ENCODE measurements around the gene CDKL4. TPM values are rescaled to one million over a fixed set of nuclear protein-coding genes. Genes with fewer than 3 reads are reported as not detected.

CDKL4 gene
- polyA plus RNA-seq, 3 donors: not detected

DNA sequence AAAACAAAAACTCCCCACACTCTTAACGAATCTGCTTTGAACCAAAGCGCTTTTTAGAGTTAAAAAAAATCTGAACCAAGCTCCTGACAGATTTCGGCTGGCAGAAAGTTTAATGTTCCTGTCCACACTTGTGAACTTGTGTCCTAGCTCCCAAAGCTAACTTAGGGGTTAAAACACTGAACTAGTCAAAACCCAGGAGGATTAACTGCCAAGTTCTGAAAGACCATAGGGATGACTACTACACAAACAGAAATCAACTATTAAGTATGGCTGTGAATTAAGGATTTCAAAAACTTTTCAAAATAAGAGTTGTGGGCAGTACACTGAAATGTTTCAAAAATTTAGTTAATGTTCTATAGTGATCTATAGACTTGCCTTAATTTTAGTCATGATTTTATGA, 26.2 kb upstream of the CDKL4 start:
- peaks cover 11 to 30% of the 10 kb centered on the region in 2 donors for H3K36me3 ChIP-seq (replicated peaks in 1 of 2; ENCODE audit: control insufficient read depth in 1 of 2, insufficient read depth in 2 of 2, low read length in 2 of 2)
- no peaks in the 10 kb centered on the region for H3K4me1 ChIP-seq (ENCODE audit: control insufficient read depth in 1 of 2, insufficient read depth in 2 of 2, low read length in 2 of 2)
- intact Hi-C loops (cut with micrococcal nuclease): no loop called here
- peaks cover 0 to 7% (median 0%) of the 10 kb centered on the region in 7 donors for H3K9me3 Mint-ChIP-seq
- no peaks in the 10 kb centered on the region for H3K79me2 ChIP-seq (ENCODE audit: insufficient read depth, low read length)
- H3K4me3 Mint-ChIP-seq: no peak overlapping the region
- no peak overlapping the region for H3K27ac Mint-ChIP-seq
- H3K27me3 ChIP-seq (ENCODE audit: control insufficient read depth in 2 of 2, insufficient read depth in 2 of 2, low read length in 2 of 2): no peaks in the 10 kb centered on the region
- no peak for DNase-seq
- no peak overlapping the region for H3K4me2 ChIP-seq (replicated peaks; ENCODE audit: extremely low read depth, low read length, poor library complexity, severe bottlenecking)
- H3K4me3 ChIP-seq (replicated peaks in 1 of 3; ENCODE audit: low read depth in 2 of 3, low read length in 3 of 3): no peak overlapping the region
- H3K36me3 Mint-ChIP-seq: peaks cover 18 to 24% of the 10 kb centered on the region in 2 donors
- no peak overlapping the region for H3K9ac ChIP-seq (ENCODE audit: insufficient read depth, low read length, poor library complexity, severe bottlenecking)
- no peaks in the 10 kb centered on the region for H4K20me1 ChIP-seq (ENCODE audit: insufficient read depth, low read length)
- no peaks in the 10 kb centered on the region for H3K9me3 ChIP-seq (replicated peaks in 1 of 2; ENCODE audit: control insufficient read depth in 1 of 2, insufficient read depth in 1 of 2, low read length in 2 of 2)
- H2AFZ ChIP-seq (ENCODE audit: insufficient read depth, low read depth, low read length, poor library complexity, severe bottlenecking): no peak overlapping the region
- peaks cover 8% of the 10 kb centered on the region for H3K4me1 Mint-ChIP-seq
- 94% methylated on average over 3 of the region's 3 CpGs for WGBS (ENCODE audit: insufficient coverage)
- no peak overlapping the region for H3K27ac ChIP-seq (ENCODE audit: low read depth in 1 of 2, low read length in 2 of 2)
- TF ChIP-seq, protein P1, sequence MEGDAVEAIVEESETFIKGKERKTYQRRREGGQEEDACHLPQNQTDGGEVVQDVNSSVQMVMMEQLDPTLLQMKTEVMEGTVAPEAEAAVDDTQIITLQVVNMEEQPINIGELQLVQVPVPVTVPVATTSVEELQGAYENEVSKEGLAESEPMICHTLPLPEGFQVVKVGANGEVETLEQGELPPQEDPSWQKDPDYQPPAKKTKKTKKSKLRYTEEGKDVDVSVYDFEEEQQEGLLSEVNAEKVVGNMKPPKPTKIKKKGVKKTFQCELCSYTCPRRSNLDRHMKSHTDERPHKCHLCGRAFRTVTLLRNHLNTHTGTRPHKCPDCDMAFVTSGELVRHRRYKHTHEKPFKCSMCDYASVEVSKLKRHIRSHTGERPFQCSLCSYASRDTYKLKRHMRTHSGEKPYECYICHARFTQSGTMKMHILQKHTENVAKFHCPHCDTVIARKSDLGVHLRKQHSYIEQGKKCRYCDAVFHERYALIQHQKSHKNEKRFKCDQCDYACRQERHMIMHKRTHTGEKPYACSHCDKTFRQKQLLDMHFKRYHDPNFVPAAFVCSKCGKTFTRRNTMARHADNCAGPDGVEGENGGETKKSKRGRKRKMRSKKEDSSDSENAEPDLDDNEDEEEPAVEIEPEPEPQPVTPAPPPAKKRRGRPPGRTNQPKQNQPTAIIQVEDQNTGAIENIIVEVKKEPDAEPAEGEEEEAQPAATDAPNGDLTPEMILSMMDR (IDR thresholded peaks at IDR 0.05): no peak
- no peaks in the 10 kb centered on the region for H3K27me3 Mint-ChIP-seq (ENCODE audit: low read depth in 3 of 3)

DNA sequence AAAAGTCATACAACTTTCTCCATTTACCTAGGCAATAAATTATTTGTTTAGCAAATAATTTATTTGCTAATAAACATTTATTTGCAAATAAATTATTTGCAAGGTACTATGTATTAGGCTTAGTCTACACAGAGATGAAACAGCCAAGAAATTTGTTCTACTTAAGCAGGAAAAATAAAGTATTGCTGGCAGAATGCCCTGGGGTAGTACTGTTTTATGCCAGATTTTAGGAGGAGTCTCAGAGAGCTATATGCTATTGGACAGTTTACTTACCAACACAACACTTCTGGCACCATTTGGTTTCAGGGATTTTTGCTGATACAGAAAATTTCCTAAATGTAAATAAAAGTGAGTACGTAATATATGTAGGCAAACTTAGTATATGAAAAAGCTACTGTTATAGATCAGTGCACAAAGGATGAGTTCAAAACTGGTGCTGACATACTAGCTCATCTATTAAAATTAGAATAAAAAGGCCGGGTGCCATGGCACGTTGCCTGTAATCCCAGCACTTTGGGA, 23.2 kb upstream of the CDKL4 start:
- DNase-seq: no peak
- no peaks in the 10 kb centered on the region for H3K27me3 ChIP-seq (ENCODE audit: control insufficient read depth in 2 of 2, insufficient read depth in 2 of 2, low read length in 2 of 2)
- H3K36me3 ChIP-seq (replicated peaks in 1 of 2; ENCODE audit: control insufficient read depth in 1 of 2, insufficient read depth in 2 of 2, low read length in 2 of 2): peaks cover 11 to 44% of the 10 kb centered on the region in 2 donors
- H3K4me2 ChIP-seq (replicated peaks; ENCODE audit: extremely low read depth, low read length, poor library complexity, severe bottlenecking): no peak overlapping the region
- no peaks in the 10 kb centered on the region for H4K20me1 ChIP-seq (ENCODE audit: insufficient read depth, low read length)
- H3K9me3 ChIP-seq (replicated peaks in 1 of 2; ENCODE audit: control insufficient read depth in 1 of 2, insufficient read depth in 1 of 2, low read length in 2 of 2): no peaks in the 10 kb centered on the region
- H3K9ac ChIP-seq (ENCODE audit: insufficient read depth, low read length, poor library complexity, severe bottlenecking): no peak overlapping the region
- Mint-ChIP-seq H3K27me3 (ENCODE audit: low read depth in 3 of 3) (peaks cover 0 to 1% (median 0%) of the 10 kb centered on the region in 3 donors), H3K4me1 (peaks cover 8% of the 10 kb centered on the region), H3K9me3 (peaks cover 0 to 3% (median 0%) of the 10 kb centered on the region in 7 donors), H3K4me3 (no peak overlapping the region), H3K36me3 (peaks cover 23 to 32% of the 10 kb centered on the region in 2 donors), H3K27ac (no peak overlapping the region)
- no peaks in the 10 kb centered on the region for H3K79me2 ChIP-seq (ENCODE audit: insufficient read depth, low read length)
- no CpG with 5 or more reads among the region's 3 CpGs for WGBS (ENCODE audit: insufficient coverage)
- H3K27ac ChIP-seq (ENCODE audit: low read depth in 1 of 2, low read length in 2 of 2): no peak overlapping the region
- TF ChIP-seq, protein P1 (IDR thresholded peaks at IDR 0.05): no peak
- H2AFZ ChIP-seq (ENCODE audit: insufficient read depth, low read depth, low read length, poor library complexity, severe bottlenecking): no peak overlapping the region
- intact Hi-C loops (cut with micrococcal nuclease): no loop called here
- no peaks in the 10 kb centered on the region for H3K4me1 ChIP-seq (ENCODE audit: control insufficient read depth in 1 of 2, insufficient read depth in 2 of 2, low read length in 2 of 2)
- H3K4me3 ChIP-seq (replicated peaks in 1 of 3; ENCODE audit: low read depth in 2 of 3, low read length in 3 of 3): no peak overlapping the region

Data from CD14-positive monocyte (primary cell).